MM.1S (cell line): ENCODE results near the gene TSSK6.

Experiments
- DNase-seq: peaks from one replicate; pipeline ENCODE4 v3.0.0-alpha.2; 2015
- H2AFZ ChIP-seq: fragments of 300-600 bp; sonication (generic); 2 replicates; pipeline ENCODE4 v1.6.0; 2016; ENCODE audit warnings: antibody characterized with exemption, low read length
- H3F3A ChIP-seq: fragments of 300-600 bp; sonication (generic); 2 replicates; pipeline ENCODE4 v1.6.1; 2016; ENCODE audit warnings: mild to moderate bottlenecking, antibody characterized with exemption, low read length, moderate library complexity, mixed read lengths; ENCODE audit not compliant: insufficient read depth
- H3K27ac ChIP-seq: fragments of 300-600 bp; sonication (generic); 2 replicates; pipeline ENCODE4 v1.5.1; 2016; ENCODE audit warnings: mild to moderate bottlenecking, low read length
- H3K27me3 ChIP-seq: fragments of 300-600 bp; sonication (generic); replicated peaks from 2 replicates; pipeline ENCODE4 v1.6.0; 2016; ENCODE audit warnings: low read length; ENCODE audit not compliant: insufficient read depth
- H3K36me3 ChIP-seq: fragments of 300-600 bp; sonication (generic); replicated peaks from 2 replicates; pipeline ENCODE4 v1.6.1; 2016; ENCODE audit warnings: mild to moderate bottlenecking, low read length, mixed read lengths; ENCODE audit not compliant: insufficient read depth
- H3K4me1 ChIP-seq: fragments of 300-600 bp; sonication (generic); 2 replicates; pipeline ENCODE4 v1.6.1; 2016; ENCODE audit warnings: low read length, mixed read lengths
- H3K4me2 ChIP-seq: fragments of 300-600 bp; sonication (generic); 2 replicates; pipeline ENCODE4 v1.6.0; 2016; ENCODE audit warnings: low read depth, low read length
- H3K4me3 ChIP-seq: fragments of 300-600 bp; sonication (generic); 2 replicates; pipeline ENCODE4 v1.5.1; 2016; ENCODE audit warnings: low read length, mixed read lengths
- H3K79me2 ChIP-seq: fragments of 300-600 bp; sonication (generic); 2 replicates; pipeline ENCODE4 v1.6.1; 2016; ENCODE audit warnings: mixed run types, low read length, mixed read lengths
- H3K9ac ChIP-seq: fragments of 300-600 bp; sonication (generic); 2 replicates; pipeline ENCODE4 v1.6.1; 2016; ENCODE audit warnings: low read length, mixed read lengths
- H3K9me2 ChIP-seq: fragments of 300-600 bp; sonication (generic); replicated peaks from 2 replicates; pipeline ENCODE4 v1.6.1; 2016; ENCODE audit warnings: mild to moderate bottlenecking, low read length, mixed read lengths; ENCODE audit not compliant: insufficient read depth
- H3K9me3 ChIP-seq: fragments of 300-600 bp; sonication (generic); replicated peaks from 2 replicates; pipeline ENCODE4 v1.6.1; 2016; ENCODE audit warnings: mild to moderate bottlenecking, low read length, mixed read lengths; ENCODE audit not compliant: insufficient read depth
- H4K20me1 ChIP-seq: fragments of 300-600 bp; sonication (generic); 2 replicates; pipeline ENCODE4 v1.6.1; 2016; ENCODE audit warnings: mild to moderate bottlenecking, low read length, moderate library complexity, mixed read lengths; ENCODE audit not compliant: insufficient read depth
- EZH2 ChIP-seq: fragments of 300-600 bp; sonication (generic); optimal IDR thresholded peaks from 2 replicates; pipeline ENCODE3; 2017; ENCODE audit warnings: low read depth, mild to moderate bottlenecking, antibody characterized with exemption, low read length, mixed read lengths
- EZH2phosphoT487 ChIP-seq: fragments of 300-600 bp; sonication (generic); IDR thresholded peaks from 2 replicates; pipeline ENCODE4 v1.6.1; 2018; ENCODE audit warnings: antibody characterized with exemption, low read length
- TF ChIP-seq, protein P1 (sequence below): fragments of 300-600 bp; sonication (generic); IDR thresholded peaks from 2 replicates; pipeline ENCODE4 v1.5.1; 2016; ENCODE audit warnings: antibody characterized with exemption, low read length, mixed read lengths

TSSK6 gene

DNA sequence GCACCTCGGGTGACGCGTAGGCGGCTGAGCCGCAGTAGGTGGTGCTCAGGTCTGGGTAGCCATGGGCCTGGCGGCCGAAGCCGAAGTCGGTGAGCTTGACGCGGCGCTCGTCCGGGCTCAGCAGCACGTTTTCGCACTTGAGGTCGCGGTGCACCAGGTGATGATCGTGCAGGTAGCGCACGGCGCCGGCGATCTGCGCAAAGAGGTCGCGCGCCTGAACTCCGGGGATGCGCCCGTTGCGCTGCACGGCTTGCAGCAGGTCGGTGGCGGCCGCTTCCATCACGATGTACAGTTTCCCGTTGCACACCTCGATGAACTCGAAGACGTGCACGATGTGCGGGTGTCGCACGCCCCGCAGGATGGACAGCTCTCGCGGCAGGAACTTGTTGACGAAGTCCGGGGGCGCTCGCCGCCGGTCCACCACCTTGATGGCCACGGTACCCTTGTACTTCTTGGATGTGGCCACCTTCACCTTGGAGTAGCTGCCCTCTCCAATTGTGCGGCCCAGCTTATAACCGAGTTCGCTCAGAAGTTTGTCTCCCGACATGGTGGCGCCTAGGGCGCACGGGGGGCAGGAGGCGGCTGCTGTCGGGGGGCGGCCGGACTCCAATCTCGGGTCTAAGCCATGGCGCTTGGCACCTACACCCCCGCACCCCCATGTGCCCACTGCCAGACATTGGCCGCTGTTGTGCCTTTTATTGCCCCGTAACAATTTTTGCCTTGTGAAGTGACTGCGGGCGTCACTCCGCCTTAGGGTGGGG lies at the start of gene TSSK6:
TSS of gene TSSK6 (minus strand) at position 668 of the 761 bp plus-strand sequence. CDS start at position 547, 121 bp downstream.
- H3K9ac ChIP-seq, result peak within 1 kb of the TSS; percentile 87
- no peaks in the 10 kb centered on the region for H3K27me3 ChIP-seq
- no peaks in the 10 kb centered on the region for H3K9me3 ChIP-seq
- peaks cover 3% of the 10 kb centered on the region; the same call in 1 of the 2 replicates for H3K4me1 ChIP-seq
- peak within 1 kb of the TSS; percentile 51; the same call in 1 of the 2 replicates for H3K27ac ChIP-seq
- no peaks in the 10 kb centered on the region for H3K36me3 ChIP-seq
- peak within 1 kb of the TSS; percentile 91 for H3K4me2 ChIP-seq
- peak within 1 kb of the TSS; percentile 98 for H3K4me3 ChIP-seq
- DNase-seq, result no peak
- peaks cover 33% of the 10 kb centered on the region for H3K79me2 ChIP-seq
- TF ChIP-seq, protein P1, sequence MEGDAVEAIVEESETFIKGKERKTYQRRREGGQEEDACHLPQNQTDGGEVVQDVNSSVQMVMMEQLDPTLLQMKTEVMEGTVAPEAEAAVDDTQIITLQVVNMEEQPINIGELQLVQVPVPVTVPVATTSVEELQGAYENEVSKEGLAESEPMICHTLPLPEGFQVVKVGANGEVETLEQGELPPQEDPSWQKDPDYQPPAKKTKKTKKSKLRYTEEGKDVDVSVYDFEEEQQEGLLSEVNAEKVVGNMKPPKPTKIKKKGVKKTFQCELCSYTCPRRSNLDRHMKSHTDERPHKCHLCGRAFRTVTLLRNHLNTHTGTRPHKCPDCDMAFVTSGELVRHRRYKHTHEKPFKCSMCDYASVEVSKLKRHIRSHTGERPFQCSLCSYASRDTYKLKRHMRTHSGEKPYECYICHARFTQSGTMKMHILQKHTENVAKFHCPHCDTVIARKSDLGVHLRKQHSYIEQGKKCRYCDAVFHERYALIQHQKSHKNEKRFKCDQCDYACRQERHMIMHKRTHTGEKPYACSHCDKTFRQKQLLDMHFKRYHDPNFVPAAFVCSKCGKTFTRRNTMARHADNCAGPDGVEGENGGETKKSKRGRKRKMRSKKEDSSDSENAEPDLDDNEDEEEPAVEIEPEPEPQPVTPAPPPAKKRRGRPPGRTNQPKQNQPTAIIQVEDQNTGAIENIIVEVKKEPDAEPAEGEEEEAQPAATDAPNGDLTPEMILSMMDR, result no peak
- TF ChIP-seq EZH2phosphoT487 (no peak), EZH2 (no peak)
- no peaks in the 10 kb centered on the region for H4K20me1 ChIP-seq
- H2AFZ ChIP-seq, result peak within 1 kb of the TSS; percentile 99
- H3K9me2 ChIP-seq, result no peaks in the 10 kb centered on the region
- H3F3A ChIP-seq, result peaks cover 10% of the 10 kb centered on the region; the same call in 1 of the 2 replicates

DNA sequence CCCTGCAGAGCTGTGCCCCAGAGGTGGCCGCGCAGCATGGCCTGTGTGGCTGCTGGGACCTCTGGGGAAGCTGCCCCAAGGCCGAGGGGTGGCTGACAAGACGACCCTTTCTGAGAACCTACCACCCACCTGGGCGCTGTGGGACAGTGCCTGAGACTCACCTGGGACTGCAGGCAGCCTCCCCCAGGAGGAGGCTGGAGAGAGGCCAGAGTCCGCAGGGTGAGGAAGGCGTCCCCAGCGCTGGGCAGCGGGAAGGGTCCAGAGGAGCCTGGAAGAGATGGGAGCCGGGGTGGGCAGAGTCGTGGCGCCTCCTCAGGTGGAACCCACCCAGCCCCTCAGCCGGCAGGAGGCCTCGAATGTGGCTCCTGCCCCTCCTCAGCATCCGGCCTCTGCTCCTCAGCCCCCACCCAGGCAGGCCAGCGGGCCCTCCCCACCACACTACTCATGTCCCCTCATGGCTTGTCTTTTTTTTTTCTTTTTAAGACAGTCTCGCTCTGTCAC lies 48.0 kb upstream of the TSSK6 start:
- Histone ChIP-seq H3K79me2 (no peaks in the 10 kb centered on the region), H3K27me3 (peaks cover 15% of the 10 kb centered on the region), H3K4me3 (no peak overlapping the region), H3F3A (no peaks in the 10 kb centered on the region), H3K4me1 (no peaks in the 10 kb centered on the region), H3K27ac (no peak overlapping the region), H3K4me2 (no peak overlapping the region), H4K20me1 (no peaks in the 10 kb centered on the region), H3K9me2 (no peaks in the 10 kb centered on the region), H3K9ac (no peak overlapping the region), H3K36me3 (no peaks in the 10 kb centered on the region), H2AFZ (no peak overlapping the region), H3K9me3 (no peaks in the 10 kb centered on the region)
- no peak for DNase-seq
- TF ChIP-seq EZH2, result no peak
- TF ChIP-seq, protein P1, result no peak
- TF ChIP-seq EZH2phosphoT487, result no peak

DNA sequence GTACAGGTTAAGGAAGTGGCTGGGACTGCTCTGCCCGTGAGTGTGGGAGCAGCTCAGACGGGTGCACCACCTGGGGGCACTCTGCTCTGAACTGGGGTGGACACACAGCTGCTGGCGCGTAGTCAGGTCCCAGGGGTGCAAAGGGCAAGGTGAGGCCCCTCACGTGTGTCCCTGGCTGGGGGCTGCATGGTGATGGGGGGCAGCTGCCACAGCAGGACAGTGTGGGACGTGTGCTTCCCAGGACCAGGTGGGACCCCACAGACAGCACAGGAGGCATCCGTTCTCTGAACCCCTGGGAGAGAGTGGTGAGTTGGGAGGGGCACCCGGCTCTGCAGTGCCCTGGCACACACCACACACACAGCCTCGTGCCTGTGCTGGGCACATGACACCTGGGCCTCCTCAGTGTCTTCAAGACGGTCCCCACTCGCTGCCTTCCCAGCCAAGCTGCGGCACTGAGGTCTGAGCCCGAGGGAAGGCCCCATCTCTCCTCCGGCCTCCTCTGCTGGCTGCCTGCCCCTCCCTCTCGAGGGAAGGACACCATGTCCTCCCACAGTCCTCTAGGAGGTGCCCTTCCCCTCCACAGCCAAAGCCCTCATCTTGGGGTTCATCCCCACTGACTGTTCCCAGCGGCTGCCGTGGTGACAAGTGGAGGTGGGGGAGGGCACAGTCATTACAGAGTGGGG lies 47.5 kb upstream of the TSSK6 start:
- no peak overlapping the region for H2AFZ ChIP-seq
- no peak overlapping the region for H3K9ac ChIP-seq
- H3K27me3 ChIP-seq, result peaks cover 18% of the 10 kb centered on the region
- no peak overlapping the region for H3K4me2 ChIP-seq
- H3K4me1 ChIP-seq, result no peaks in the 10 kb centered on the region
- no peaks in the 10 kb centered on the region for H4K20me1 ChIP-seq
- TF ChIP-seq EZH2, result no peak
- TF ChIP-seq, protein P1, result no peak
- no peak for DNase-seq
- H3K36me3 ChIP-seq, result no peaks in the 10 kb centered on the region
- no peaks in the 10 kb centered on the region for H3K79me2 ChIP-seq
- H3K9me3 ChIP-seq, result no peaks in the 10 kb centered on the region
- no peaks in the 10 kb centered on the region for H3F3A ChIP-seq
- no peak overlapping the region for H3K27ac ChIP-seq
- H3K4me3 ChIP-seq, result no peak overlapping the region
- H3K9me2 ChIP-seq, result no peaks in the 10 kb centered on the region
